ENCODE measurements around the gene HIGD2B. TPM values are rescaled to one million over a fixed set of nuclear protein-coding genes. Genes with fewer than 3 reads are reported as not detected.
"Not testable (repeated sequence)": the region's sequence is repeated elsewhere in the genome, so short reads cannot be mapped to it uniquely, and the experiment has no call there.

HIGD2B gene
- total RNA-seq, 1 donor = 0.43 TPM

DNA sequence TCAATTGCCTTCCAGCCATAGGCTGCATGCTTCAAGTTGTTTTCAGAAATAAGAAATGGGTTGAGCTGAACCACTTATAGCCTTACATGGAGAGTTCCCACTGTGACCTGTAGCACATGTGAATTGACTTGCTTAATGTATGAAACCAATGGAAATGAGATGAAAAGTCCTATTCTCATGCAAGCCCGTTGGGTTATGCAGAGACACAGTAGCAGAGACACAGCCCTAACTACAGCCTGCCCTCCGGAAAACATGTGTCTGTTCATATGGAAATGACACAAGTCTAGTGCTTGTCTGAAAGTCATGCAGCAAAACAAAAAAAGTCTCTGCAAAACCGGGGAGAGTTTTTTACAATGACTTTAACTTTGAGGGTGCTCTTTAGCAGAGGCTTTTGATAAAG, 14.5 kb downstream of the HIGD2B start:
- no peak overlapping the region for H3K4me3 ChIP-seq (ENCODE audit: low read depth, low read length)
- TF ChIP-seq, protein P1, sequence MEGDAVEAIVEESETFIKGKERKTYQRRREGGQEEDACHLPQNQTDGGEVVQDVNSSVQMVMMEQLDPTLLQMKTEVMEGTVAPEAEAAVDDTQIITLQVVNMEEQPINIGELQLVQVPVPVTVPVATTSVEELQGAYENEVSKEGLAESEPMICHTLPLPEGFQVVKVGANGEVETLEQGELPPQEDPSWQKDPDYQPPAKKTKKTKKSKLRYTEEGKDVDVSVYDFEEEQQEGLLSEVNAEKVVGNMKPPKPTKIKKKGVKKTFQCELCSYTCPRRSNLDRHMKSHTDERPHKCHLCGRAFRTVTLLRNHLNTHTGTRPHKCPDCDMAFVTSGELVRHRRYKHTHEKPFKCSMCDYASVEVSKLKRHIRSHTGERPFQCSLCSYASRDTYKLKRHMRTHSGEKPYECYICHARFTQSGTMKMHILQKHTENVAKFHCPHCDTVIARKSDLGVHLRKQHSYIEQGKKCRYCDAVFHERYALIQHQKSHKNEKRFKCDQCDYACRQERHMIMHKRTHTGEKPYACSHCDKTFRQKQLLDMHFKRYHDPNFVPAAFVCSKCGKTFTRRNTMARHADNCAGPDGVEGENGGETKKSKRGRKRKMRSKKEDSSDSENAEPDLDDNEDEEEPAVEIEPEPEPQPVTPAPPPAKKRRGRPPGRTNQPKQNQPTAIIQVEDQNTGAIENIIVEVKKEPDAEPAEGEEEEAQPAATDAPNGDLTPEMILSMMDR (IDR thresholded peaks at IDR 0.05; ENCODE audit: insufficient read depth, low read depth, low read length) = peak; percentile 14
- DNase-seq (ENCODE audit: low read depth) = no peak

DNA sequence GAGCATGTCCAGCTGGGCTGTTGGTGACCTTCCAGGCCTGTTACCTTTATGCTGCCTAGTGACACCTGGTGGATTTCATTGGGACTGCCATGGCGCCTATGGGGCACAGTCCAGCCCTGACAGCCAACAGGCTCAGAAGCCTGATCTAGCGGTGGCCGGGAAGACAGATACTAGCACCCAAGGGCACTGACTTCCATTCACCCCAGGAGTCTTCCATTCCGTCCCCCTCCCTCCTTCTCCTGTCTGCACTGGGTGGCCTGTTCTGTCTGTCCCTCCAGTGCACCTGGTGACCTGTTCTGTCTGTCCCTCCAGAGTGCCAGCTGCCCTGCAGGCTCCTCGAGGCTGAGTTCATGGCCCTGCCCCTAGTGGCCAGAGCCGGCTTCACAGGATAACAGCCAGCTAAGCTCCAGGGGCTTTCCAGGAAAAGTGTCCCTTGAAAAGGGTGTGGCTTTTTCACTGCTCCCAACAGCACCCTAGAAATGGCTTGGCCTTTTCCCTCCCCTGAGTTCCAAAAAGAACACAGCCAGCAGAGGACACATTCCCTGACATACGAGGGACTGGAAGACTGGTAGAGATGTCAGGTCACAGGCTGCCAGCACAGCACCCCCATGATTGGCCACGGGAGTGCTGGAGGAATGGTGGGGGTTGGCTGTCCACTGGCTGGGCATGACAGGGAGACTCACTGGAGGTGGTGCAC, 15.2 kb downstream of the HIGD2B start:
- TF ChIP-seq, protein P1 (IDR thresholded peaks at IDR 0.05; ENCODE audit: insufficient read depth, low read depth, low read length) = peak; percentile 77
- peak overlapping the region; percentile 36 for H3K4me3 ChIP-seq (ENCODE audit: low read depth, low read length)
- DNase-seq (ENCODE audit: low read depth) = peak; percentile 54

DNA sequence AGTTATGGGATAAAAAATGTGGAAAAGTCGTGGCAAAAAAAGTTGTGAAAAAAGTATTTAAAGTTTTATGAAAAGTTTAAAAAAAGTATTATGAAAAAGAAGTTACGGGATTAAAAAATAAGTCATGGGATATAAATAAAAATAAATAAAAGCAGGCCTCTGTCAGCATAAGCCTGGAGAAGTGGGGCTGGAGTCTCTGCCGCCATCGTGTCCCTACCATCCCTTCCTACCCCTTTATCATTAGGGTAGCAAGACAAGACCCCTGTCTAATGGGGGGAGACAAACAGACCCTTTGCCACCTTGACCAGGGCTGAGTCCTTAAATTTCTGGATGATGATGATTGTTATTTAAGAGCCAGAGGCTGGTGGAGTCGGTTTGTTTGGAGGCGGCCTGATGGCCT, 16.2 kb downstream of the HIGD2B start:
- H3K4me3 ChIP-seq (ENCODE audit: low read depth, low read length); DNase-seq (ENCODE audit: low read depth): not testable (repeated sequence)

DNA sequence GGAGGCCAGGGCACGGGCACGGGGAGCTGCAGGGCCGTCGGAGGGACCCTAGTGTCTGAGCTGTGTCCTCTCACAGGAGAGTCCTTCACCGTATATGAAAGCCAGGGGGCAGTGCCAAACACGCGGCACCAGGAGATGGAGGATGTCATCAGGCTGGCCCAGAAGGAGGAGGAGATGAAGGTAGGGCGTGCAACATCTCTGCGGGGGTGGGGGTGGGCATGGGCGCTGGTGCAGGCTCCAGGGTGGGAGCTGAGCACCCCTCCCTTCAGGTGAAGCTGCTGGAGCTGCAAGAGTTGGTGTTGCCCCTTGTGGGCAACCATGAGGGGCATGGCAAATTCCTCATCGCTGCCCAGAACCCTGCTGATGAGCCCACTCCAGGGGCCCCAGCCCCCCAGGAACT, 20.3 kb downstream of the HIGD2B start:
- DNase-seq (ENCODE audit: low read depth); H3K4me3 ChIP-seq (ENCODE audit: low read depth, low read length): not testable (repeated sequence)

DNA sequence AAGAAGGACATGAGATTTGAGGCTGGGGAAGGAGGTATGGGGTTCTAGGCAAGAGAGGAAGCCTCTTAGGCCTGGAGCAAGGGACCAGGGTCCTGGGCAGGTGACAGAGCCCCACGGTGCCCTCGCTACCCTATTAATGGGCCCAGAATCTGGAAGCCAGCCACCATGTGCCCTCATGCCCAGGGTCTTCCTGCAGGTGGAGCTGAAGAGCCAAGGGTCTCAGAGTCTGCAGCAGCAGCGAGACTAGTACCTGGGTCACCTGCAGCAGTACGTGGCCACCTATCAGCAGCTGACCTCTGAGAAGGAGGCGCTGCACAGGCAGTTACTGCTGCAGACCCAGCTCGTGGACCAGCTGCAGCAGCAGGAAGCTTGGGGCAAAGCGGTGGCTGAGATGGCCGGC, 22.1 kb downstream of the HIGD2B start:
- H3K4me3 ChIP-seq (ENCODE audit: low read depth, low read length) = not testable (repeated sequence)

DNA sequence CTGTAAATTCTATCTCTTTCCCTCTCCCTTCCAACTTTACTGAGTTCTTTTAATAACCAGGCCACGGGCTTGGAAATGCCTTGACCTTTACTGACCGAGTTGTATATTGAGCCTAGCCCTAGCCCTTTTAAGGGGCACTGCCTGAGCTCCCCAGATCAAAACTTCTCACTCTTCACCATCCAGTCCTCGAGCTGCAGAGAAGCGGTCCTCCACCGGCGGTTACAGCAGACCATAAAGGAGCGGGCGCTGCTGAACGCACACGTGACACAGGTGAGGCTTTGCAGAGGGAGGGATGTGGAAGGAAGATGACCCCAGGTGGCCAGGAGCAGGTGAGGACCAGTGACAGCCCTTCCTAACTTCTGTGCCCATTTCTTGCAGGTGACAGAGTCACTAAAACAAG, 24.9 kb downstream of the HIGD2B start:
- not testable (repeated sequence) for DNase-seq (ENCODE audit: low read depth); H3K4me3 ChIP-seq (ENCODE audit: low read depth, low read length)

More for the DNA sequence above, 22.1 kb downstream of the HIGD2B start:
- not testable (repeated sequence) for DNase-seq (ENCODE audit: low read depth)

DNA sequence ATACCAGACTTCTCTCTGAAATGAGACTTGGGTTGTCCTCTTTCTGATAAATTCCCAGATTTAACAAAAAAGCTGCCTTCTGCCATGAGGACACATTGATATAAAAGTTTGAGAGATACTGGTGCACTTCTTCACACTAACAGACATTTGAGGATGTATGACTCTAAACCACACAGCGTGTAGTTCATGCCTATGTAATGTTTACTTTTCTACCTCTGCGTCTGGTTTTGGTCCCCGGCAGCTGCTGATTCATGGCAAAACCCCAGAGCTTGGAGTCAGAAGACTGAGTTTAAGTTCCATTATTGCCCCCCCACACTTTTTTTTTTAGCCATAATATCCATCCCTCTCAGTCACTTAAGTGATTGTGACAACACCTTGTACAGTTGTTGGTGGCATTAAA, 30.0 kb downstream of the HIGD2B start:
- DNase-seq (ENCODE audit: low read depth); H3K4me3 ChIP-seq (ENCODE audit: low read depth, low read length): not testable (repeated sequence)

DNA sequence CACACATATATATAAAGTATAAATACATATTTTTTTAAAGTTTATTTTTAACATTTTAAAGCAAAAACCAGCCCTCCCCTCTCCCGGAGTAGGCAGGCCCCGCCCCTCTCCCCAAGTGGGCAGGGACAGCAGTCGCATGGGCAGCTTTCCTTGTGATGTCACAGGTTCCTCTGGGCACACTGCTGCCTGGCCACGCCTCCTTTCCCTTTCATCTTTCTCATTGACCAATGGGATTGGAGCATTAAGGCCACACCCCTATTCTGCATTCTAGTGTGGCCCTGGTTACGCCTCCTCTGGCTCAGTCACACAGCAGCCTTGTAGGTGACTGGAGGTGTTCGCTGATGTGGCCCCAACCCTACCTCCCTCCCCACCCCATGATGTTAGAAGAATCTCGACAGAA, 31.6 kb downstream of the HIGD2B start, which contains the start of gene GOLGA6B:
Gene GOLGA6B (plus strand): TSS at position 301 of the 400 bp plus-strand sequence. CDS start 41 bp downstream, at position 342.
- not testable (repeated sequence) for DNase-seq (ENCODE audit: low read depth); H3K4me3 ChIP-seq (ENCODE audit: low read depth, low read length)

DNA sequence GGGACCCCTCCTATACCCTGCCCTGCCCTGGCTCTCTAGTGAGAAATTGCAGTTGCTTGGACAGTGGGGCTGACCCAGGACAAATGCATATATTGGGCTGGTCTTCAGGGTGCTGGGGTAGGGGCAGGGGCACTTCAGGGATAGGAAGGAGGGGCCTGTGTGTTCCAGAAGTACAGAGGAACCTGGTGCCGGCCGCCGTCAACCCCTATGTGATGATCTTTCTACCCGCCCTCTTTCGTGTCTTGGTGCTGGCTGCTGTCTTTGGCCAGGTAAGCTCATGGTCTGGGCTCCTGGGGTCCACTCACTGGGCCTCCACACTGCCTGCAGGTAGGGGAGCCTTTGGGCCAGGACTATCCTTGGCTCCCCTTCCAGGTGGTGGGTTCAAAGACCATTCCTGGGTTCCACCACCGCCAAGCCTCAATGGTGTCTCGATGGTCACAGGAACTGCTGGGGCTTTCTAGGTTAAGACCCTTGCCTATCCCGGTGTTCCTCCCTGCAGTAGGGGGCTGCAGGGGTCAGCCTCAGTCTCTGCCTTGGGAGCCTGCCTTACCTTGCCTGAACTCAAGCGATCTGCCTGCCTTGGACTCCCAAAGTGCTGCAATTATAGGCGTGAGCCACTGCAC, 37.2 kb downstream of the HIGD2B start:
- DNase-seq (ENCODE audit: low read depth); H3K4me3 ChIP-seq (ENCODE audit: low read depth, low read length): not testable (repeated sequence)

DNA sequence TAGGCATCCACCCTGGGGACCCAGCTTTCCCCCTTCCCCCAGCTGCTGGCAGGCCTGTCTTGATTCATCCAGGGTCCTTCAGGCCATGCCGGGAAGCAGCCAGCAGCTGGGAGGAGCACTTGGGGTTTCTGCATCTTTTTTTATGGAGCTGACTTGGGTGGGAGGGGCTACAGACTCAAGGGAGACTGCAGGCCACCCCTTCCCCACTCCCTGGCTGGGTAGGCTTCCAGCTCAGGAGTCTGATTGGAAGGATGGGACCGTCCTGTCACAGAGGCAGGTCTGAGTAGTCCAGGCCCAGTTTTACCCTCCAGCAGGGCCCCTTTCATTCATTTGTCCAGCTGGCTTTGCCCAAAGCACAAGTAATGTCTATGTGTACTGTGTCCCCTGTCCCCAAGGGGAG, 43.7 kb downstream of the HIGD2B start:
- H3K4me3 ChIP-seq (ENCODE audit: low read depth, low read length); DNase-seq (ENCODE audit: low read depth): not testable (repeated sequence)

DNA sequence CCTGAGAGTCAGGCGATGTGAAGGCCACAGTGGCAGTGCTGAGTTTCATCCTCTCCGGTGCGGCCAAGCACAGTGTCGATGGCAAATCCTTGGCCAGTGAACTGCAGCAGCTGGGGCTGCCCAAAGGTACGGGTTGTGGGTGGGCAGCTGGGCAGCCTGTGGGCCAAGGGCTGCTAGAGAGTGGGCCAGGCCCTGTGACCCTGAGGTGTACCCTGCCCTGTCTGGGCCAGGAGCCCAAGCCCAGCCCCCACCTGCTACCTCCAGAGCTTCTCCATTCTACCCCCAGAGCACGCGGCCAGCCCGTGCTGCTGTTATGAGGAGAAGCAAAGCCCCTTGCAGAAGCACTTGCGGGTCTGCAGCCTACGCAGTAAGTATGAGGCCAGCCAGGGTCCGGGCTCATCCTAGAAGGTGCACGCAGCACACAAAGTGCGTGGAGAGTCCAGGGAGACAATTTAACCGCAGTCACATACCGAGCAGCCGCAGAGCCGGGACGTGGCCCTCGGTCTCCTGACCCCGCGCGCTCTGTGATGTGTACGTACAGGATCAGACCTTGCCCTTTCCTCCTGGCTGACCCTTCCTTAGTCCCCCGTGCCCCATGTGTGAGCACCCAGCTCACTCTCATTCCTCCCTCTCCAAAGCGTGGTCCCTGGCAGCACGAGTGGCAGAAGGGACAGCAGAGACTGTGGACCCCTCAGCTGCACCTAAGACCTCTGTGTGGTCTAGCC, 46.1 kb downstream of the HIGD2B start:
- not testable (repeated sequence) for DNase-seq (ENCODE audit: low read depth)

DNA sequence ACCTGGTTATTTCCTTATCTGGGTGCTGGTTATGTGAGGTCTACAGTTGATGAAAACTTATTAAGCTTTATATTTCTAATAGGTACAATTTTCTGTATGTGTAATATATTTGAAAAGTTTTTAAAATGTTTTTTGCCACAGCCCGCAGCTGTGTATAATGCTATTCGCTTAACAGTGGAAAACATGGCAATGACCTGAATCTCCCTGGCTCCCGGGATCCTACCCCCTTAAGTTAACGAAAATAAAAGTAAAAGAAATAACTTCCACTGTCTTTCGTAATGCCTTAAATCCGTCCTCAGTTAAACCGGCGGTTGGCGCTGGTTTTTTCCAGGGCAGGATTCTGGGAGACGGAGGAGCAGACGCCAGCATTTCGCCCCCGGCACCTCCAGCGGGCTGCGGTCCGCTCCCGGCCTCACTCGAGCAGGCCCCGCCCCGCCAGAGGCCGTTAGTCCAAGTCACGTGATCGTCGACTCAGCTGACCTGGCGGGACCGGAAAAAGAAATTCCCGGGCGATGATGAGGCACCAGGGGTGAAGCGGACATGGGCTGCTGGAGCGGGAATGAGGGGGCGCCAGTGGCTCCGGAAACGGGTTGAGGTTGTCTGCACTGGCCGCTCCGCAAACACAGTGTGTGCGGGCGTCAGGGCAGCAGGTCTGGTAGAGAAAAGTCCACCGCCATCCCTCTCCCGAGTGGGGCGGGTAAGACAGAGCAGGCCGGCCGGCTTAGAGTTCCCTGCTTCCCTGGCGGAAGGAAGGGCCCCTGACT, 49.3 kb downstream of the HIGD2B start:
- DNase-seq (ENCODE audit: low read depth) = peak; percentile 80
- peak overlapping the region; percentile 49 for H3K4me3 ChIP-seq (ENCODE audit: low read depth, low read length)

More for the DNA sequence above, 46.1 kb downstream of the HIGD2B start:
- H3K4me3 ChIP-seq (ENCODE audit: low read depth, low read length) = not testable (repeated sequence)

DNA sequence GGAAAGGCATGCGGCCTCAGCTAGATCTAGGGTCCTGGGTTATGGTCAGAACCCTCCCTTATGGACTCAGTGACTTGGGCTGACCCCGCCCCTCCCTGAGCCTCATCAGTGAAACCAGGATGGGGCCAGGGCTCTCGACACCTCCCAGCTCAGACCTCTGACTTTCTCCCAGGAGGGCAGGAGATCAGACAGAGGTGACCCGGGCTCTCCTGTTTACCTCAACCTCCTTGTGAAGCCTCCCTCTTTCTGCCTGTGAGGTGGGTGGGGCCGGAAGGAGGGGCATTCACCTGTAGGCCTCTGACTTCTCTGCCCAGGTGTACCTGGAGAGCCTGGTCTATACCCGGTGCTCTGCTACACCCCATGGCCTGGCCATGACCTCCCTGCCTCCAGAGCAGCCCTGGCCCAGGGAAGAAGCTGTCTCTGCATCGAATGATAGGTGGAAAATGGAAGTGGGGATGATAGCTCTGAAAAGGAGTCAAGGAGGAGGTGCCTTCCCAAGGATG, 56.9 kb downstream of the HIGD2B start:
- not testable (repeated sequence) for H3K4me3 ChIP-seq (ENCODE audit: low read depth, low read length); DNase-seq (ENCODE audit: low read depth)

All from fibroblast of villous mesenchyme (primary cell).